ENCODE results near the gene SSR4. TPM values are rescaled to one million over a fixed set of nuclear protein-coding genes. Genes with fewer than 3 reads are reported as not detected.
A peak's percentile ranks its signal among the peaks of the same experiment; 100 is the strongest.

The SSR4 gene
- polyA plus RNA-seq, 2 of the 4 experiments (the other 2 are of a cell fraction): 212 to 352 TPM

- TF ChIP-seq, protein P1, sequence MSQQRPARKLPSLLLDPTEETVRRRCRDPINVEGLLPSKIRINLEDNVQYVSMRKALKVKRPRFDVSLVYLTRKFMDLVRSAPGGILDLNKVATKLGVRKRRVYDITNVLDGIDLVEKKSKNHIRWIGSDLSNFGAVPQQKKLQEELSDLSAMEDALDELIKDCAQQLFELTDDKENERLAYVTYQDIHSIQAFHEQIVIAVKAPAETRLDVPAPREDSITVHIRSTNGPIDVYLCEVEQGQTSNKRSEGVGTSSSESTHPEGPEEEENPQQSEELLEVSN (IDR thresholded peaks at IDR 0.05; ENCODE audit: borderline replicate concordance, low read depth): no peak
- TF ChIP-seq REST (IDR thresholded peaks at IDR 0.05): no peak
- no peak for TF ChIP-seq TFCP2L1 (CRISPR knock-in tag; IDR thresholded peaks at IDR 0.05)
Observed at GRCh38 chrX:153828308-153828707, 33.8 kb downstream of the SSR4 start (continued).

DNA sequence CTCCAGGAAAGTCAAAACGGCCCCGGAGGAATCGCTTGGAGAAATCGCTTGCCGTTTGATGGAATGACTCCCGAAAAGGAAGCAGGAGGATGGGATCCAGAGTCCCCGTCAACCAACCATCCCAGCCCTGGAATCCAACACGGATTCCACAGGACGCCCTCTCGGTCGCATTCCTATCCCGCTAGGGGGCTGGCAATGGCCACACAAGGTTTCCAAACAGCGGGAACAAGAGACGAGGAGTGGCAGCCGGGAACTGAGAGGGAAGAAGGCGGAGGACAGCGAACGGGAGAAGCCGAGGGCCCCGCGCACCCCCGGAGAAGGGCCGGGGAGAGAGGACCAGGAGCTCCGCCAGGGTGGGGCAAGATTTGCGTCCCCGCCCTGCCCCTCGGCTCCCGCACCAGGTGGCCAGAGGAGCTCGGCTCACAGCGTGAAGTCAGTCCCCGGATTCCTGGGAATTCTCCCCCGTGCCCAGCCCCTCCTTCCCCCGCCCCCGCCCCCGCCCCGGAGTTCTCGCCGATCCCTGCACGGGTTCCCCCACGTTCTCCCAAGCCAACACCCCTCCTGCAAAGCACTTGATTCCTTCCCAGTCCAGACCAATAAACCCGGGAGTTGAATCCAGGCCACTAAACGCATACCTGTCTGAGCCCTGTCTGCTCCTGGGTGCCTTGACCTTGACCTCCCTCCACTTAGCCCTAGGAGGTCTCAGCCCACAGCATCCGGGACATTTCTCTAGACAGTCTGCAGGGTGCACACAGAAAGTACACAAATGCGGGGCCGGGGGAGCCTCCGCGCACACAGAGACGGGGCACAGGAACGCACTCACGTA lies 34.5 kb downstream of the SSR4 start:
- TF ChIP-seq FOXS1 (CRISPR knock-in tag; IDR thresholded peaks at IDR 0.05) (no peak), BHLHE40 (IDR thresholded peaks at IDR 0.05; ENCODE audit: low read depth, low read length) (no peak), CEBPB (IDR thresholded peaks at IDR 0.05) (no peak), FOSB (CRISPR knock-in tag; IDR thresholded peaks at IDR 0.05) (no peak), HDAC2 (IDR thresholded peaks at IDR 0.05) (no peak), FOSL2 (IDR thresholded peaks at IDR 0.05) (no peak), FOSL2 (CRISPR knock-in tag; IDR thresholded peaks at IDR 0.05) (no peak), CBX2 (IDR thresholded peaks at IDR 0.05; ENCODE audit: borderline replicate concordance, low read depth) (no peak), ZC3H11A (IDR thresholded peaks at IDR 0.05) (no peak), TFCP2L1 (CRISPR knock-in tag; IDR thresholded peaks at IDR 0.05) (no peak), RFX5 (IDR thresholded peaks at IDR 0.05) (no peak), REST (IDR thresholded peaks at IDR 0.05) (no peak), HEYL (CRISPR knock-in tag; IDR thresholded peaks at IDR 0.05) (no peak), HOXA7 (CRISPR knock-in tag; IDR thresholded peaks at IDR 0.05) (no peak), KDM5A (IDR thresholded peaks at IDR 0.05) (no peak), EHMT2 (IDR thresholded peaks at IDR 0.05; ENCODE audit: low read depth) (no peak), HOXB5 (CRISPR knock-in tag; IDR thresholded peaks at IDR 0.05) (no peak), CHD4 (IDR thresholded peaks at IDR 0.05; ENCODE audit: borderline replicate concordance) (no peak)
- TF ChIP-seq, protein P2, sequence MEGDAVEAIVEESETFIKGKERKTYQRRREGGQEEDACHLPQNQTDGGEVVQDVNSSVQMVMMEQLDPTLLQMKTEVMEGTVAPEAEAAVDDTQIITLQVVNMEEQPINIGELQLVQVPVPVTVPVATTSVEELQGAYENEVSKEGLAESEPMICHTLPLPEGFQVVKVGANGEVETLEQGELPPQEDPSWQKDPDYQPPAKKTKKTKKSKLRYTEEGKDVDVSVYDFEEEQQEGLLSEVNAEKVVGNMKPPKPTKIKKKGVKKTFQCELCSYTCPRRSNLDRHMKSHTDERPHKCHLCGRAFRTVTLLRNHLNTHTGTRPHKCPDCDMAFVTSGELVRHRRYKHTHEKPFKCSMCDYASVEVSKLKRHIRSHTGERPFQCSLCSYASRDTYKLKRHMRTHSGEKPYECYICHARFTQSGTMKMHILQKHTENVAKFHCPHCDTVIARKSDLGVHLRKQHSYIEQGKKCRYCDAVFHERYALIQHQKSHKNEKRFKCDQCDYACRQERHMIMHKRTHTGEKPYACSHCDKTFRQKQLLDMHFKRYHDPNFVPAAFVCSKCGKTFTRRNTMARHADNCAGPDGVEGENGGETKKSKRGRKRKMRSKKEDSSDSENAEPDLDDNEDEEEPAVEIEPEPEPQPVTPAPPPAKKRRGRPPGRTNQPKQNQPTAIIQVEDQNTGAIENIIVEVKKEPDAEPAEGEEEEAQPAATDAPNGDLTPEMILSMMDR (IDR thresholded peaks at IDR 0.05): no peak
- no peak for FAIRE-seq

More for the DNA sequence above, 34.5 kb downstream of the SSR4 start:
- peak in 1 of 2 experiments; percentile 36 for DNase-seq (ENCODE audit: low read depth in 1 of 2, low spot score in 1 of 2)
- Histone ChIP-seq H3K4me2 (peak overlapping the region; percentile 100), H3K4me1 (0 out of 3 replicates have a peak, but pooled peaks cover 8% of the 10 kb centered on the region), H3K4me3 (peak overlapping the region; percentile 60), H3K9me3 (no peaks in the 10 kb centered on the region), H3K27ac (peak overlapping the region in 1 of 2 experiments; percentile 82; a peak in 3 of 6 replicates)
- ChIA-PET POLR2A (no interaction called here), CTCF (interaction anchor here (1.2 kb wide), 1 partner anchor 66 kb away, joined by 4 read pairs; no protein-coding TSS in a partner anchor)
- ATAC-seq: peak; percentile 32 to 69; a peak in 3 of 6 replicates
- WGBS (ENCODE audit: missing lambda C conversion rate): 24% methylated on average over 20 of the region's 50 CpGs

Data from A549 (cell line).